ENCODE measurements around the gene KRT79.

DNA sequence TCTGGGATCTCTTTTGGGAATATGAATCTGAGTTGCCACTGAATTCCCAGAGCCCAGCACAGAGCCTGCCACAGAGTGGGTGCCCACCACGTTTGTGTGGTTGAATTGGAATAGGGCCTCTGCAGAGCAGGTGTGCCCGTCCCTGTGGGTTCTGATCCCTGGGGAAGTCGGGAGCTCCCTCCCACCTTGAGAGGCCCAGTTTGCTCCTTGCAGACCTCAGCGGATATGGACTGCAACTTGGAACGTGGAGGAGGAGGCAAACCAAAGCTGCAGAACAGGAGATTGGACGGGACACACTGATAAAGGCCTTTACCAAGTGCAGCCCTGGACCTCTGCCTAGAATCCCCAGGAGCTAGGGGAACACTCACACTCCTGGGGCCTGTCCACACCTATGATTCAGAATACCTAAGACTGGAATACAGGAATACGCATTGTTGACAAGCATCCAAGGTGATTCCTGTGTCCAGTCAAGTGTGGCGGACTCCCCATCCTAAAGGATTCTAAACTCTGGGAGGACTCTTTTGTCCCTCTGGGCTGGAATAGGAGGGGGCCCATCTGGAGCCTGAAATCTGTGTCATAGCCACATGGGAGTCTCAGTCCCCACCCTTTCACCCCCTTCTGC is 59.4 kb downstream of the KRT79 start:
- no peak for TF ChIP-seq POLR2A (IDR thresholded peaks at IDR 0.05; ENCODE audit: control extremely low read depth in 1 of 2, low read depth in 2 of 2, low read length in 2 of 2)
- no peak for TF ChIP-seq RAD21 (IDR thresholded peaks at IDR 0.05 in 1 of 2, conservative IDR thresholded peaks at IDR 0.05 in 1 of 2; ENCODE audit: low read depth in 2 of 2, low read length in 2 of 2)
- TF ChIP-seq EP300 (IDR thresholded peaks at IDR 0.05; ENCODE audit: borderline replicate concordance in 1 of 2, low read depth in 2 of 2, low read length in 2 of 2): no peak
- TF ChIP-seq POLR2AphosphoS5 (IDR thresholded peaks at IDR 0.05; ENCODE audit: low read depth, low read length): no peak
- TF ChIP-seq BRCA1 (IDR thresholded peaks at IDR 0.05; ENCODE audit: low read depth, low read length): no peak
- TF ChIP-seq, protein P1, sequence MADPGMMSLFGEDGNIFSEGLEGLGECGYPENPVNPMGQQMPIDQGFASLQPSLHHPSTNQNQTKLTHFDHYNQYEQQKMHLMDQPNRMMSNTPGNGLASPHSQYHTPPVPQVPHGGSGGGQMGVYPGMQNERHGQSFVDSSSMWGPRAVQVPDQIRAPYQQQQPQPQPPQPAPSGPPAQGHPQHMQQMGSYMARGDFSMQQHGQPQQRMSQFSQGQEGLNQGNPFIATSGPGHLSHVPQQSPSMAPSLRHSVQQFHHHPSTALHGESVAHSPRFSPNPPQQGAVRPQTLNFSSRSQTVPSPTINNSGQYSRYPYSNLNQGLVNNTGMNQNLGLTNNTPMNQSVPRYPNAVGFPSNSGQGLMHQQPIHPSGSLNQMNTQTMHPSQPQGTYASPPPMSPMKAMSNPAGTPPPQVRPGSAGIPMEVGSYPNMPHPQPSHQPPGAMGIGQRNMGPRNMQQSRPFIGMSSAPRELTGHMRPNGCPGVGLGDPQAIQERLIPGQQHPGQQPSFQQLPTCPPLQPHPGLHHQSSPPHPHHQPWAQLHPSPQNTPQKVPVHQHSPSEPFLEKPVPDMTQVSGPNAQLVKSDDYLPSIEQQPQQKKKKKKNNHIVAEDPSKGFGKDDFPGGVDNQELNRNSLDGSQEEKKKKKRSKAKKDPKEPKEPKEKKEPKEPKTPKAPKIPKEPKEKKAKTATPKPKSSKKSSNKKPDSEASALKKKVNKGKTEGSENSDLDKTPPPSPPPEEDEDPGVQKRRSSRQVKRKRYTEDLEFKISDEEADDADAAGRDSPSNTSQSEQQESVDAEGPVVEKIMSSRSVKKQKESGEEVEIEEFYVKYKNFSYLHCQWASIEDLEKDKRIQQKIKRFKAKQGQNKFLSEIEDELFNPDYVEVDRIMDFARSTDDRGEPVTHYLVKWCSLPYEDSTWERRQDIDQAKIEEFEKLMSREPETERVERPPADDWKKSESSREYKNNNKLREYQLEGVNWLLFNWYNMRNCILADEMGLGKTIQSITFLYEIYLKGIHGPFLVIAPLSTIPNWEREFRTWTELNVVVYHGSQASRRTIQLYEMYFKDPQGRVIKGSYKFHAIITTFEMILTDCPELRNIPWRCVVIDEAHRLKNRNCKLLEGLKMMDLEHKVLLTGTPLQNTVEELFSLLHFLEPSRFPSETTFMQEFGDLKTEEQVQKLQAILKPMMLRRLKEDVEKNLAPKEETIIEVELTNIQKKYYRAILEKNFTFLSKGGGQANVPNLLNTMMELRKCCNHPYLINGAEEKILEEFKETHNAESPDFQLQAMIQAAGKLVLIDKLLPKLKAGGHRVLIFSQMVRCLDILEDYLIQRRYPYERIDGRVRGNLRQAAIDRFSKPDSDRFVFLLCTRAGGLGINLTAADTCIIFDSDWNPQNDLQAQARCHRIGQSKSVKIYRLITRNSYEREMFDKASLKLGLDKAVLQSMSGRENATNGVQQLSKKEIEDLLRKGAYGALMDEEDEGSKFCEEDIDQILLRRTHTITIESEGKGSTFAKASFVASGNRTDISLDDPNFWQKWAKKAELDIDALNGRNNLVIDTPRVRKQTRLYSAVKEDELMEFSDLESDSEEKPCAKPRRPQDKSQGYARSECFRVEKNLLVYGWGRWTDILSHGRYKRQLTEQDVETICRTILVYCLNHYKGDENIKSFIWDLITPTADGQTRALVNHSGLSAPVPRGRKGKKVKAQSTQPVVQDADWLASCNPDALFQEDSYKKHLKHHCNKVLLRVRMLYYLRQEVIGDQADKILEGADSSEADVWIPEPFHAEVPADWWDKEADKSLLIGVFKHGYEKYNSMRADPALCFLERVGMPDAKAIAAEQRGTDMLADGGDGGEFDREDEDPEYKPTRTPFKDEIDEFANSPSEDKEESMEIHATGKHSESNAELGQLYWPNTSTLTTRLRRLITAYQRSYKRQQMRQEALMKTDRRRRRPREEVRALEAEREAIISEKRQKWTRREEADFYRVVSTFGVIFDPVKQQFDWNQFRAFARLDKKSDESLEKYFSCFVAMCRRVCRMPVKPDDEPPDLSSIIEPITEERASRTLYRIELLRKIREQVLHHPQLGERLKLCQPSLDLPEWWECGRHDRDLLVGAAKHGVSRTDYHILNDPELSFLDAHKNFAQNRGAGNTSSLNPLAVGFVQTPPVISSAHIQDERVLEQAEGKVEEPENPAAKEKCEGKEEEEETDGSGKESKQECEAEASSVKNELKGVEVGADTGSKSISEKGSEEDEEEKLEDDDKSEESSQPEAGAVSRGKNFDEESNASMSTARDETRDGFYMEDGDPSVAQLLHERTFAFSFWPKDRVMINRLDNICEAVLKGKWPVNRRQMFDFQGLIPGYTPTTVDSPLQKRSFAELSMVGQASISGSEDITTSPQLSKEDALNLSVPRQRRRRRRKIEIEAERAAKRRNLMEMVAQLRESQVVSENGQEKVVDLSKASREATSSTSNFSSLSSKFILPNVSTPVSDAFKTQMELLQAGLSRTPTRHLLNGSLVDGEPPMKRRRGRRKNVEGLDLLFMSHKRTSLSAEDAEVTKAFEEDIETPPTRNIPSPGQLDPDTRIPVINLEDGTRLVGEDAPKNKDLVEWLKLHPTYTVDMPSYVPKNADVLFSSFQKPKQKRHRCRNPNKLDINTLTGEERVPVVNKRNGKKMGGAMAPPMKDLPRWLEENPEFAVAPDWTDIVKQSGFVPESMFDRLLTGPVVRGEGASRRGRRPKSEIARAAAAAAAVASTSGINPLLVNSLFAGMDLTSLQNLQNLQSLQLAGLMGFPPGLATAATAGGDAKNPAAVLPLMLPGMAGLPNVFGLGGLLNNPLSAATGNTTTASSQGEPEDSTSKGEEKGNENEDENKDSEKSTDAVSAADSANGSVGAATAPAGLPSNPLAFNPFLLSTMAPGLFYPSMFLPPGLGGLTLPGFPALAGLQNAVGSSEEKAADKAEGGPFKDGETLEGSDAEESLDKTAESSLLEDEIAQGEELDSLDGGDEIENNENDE (IDR thresholded peaks at IDR 0.05; ENCODE audit: insufficient replicate concordance, low read length): no peak
- TF ChIP-seq CTCF (IDR thresholded peaks at IDR 0.05; ENCODE audit: control extremely low read depth in 1 of 3, insufficient read depth in 1 of 3, low read depth in 1 of 3, low read length in 3 of 3): no peak
- no peak for TF ChIP-seq SP2 (IDR thresholded peaks at IDR 0.05; ENCODE audit: low read length)
- no peak for TF ChIP-seq YY1 (IDR thresholded peaks at IDR 0.05; ENCODE audit: low read depth, low read length)
- TF ChIP-seq CBX5 (IDR thresholded peaks at IDR 0.05; ENCODE audit: low read depth, low read length): no peak
- TF ChIP-seq CREB1 (IDR thresholded peaks at IDR 0.05): no peak

Data from H1 (cell line).